GM19328 (cell line): Measurements from ENCODE around the gene FNDC7.
"Not testable (repeated sequence)": the region's sequence is repeated elsewhere in the genome, so short reads cannot be mapped to it uniquely, and the experiment has no call there.

ENCODE experiments used
- ATAC-seq: cut with Tn5 transposase; IDR thresholded peaks from one replicate; pipeline ENCODE4 v1.9.1; 2021; ENCODE audit warnings: mild to moderate bottlenecking, moderate library complexity; ENCODE audit not compliant: unreplicated experiment

FNDC7 gene

DNA sequence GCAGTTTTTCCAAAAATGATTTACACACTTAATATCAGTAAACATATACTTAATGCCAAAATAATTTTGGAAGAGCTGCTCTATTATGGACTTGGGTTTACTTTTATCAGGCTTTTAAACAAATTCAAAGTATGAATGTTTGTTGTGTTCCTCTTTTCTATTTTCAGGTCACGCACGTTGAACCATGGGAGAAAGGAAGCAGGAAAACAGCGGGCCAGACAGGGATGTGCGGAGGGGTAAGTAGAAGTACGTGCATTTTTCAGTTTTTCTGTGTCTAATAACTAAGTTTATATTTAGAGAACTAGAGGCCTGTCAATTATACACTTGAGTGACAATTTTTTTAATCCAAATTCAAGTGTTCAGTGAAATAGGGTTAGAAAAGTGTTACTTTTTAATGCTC, 17.2 kb upstream of the FNDC7 start:
- no peak for ATAC-seq

DNA sequence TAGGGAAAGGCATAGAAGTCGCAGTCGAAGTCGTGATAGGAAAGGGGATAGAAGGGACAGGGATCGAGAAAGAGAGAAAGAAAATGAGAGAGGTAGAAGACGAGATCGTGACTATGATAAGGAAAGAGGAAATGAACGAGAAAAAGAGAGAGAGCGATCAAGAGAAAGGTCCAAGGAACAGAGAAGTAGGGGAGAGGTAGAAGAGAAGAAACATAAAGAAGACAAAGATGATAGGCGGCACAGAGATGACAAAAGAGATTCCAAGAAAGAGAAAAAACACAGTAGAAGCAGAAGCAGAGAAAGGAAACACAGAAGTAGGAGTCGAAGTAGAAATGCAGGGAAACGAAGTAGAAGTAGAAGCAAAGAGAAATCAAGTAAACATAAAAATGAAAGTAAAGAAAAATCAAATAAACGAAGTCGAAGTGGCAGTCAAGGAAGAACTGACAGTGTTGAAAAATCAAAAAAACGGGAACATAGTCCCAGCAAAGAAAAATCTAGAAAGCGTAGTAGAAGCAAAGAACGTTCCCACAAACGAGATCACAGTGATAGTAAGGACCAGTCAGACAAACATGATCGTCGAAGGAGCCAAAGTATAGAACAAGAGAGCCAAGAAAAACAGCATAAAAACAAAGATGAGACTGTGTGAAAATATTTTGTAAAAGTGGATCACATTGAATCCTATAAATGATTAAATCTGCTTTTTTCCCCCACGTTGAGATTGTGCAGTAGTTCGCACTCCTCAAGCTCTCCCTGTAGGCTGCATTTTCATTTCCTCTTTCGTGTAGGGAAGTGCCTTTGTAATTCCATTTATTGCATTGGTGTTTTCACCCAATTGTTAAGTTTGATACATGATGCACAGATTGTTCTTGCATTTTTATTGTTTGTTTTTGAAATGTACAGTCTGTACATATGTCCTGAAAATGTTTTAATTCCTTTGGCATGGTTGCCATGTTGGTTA, 13.1 kb upstream of the FNDC7 start:
- ATAC-seq = no peak

DNA sequence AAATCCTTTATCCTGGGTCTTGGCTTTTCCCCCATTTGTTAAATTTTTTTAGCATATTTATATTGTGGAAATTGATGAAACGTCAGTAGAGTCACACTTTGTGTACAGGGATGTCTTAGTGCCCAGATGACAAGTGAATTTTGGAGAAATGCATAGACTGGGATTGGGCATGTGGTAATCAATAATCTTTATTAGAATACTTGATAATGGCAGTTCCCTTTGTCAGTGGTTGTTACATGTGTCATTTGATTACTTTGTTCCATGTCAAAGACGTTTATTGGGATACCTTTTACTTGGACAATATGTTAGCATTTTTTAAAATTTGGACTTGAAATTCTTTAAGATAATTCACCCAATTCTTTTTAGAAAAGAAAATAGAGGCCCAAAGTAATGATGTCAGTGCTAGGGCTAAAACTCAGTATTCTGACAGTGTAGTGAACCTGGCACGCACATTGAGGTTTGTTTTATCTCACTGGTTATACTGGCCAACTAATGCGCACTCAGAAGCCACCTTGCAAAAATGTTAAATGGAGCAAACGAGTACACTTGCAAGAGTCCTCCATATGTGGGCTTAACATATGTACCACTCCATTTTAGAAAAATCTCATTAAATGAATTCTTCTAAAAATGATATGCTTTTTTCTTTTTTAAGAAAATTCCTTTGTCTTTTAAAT, 11.4 kb upstream of the FNDC7 start:
- no peak for ATAC-seq

DNA sequence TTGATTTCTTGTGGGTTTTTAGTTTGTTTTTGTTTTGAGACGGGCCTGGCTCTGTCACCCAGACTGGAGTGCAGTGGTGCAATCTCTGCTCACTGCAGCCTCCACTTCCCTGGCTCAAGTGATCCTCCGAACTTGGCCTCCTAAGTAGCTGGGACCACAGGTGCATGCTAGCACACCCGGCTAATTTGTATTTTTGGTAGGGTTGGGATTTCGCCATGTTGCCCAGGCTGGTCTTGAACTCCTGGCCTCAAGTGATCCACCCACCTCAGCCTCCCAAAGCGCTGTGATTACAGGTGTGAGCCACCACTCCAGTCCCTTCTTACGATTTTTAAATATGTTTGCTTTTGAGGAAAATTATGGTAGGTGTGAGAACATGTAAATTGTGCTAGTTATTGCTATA, 10.6 kb upstream of the FNDC7 start:
- ATAC-seq = not testable (repeated sequence)

- no peak for ATAC-seq
These were observed 8.8 kb upstream of the FNDC7 start for GRCh38 chr1:108703939-108704338.

GRCh38 chr1:108704496-108704895, 8.2 kb upstream of the FNDC7 start:
- ATAC-seq = no peak

DNA sequence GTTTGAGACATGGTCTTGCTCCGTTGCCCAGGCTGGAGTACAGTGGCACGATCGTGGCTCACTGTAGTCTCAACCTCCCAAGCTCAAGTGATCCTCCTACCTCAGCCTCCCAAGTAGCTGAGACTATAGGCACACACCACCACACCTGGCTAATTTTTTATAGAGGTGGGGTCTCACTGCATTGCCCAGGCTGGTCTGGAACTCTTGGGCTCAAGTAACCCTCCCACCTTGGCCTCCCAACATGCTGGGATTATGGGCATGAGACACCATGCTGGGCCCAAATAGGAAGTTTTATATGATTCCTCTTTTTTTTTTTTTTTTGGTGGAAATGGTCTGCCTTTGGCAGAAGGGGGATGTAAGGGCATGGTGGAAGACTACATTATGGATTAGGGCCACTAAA, 6.1 kb upstream of the FNDC7 start:
- no peak for ATAC-seq

DNA sequence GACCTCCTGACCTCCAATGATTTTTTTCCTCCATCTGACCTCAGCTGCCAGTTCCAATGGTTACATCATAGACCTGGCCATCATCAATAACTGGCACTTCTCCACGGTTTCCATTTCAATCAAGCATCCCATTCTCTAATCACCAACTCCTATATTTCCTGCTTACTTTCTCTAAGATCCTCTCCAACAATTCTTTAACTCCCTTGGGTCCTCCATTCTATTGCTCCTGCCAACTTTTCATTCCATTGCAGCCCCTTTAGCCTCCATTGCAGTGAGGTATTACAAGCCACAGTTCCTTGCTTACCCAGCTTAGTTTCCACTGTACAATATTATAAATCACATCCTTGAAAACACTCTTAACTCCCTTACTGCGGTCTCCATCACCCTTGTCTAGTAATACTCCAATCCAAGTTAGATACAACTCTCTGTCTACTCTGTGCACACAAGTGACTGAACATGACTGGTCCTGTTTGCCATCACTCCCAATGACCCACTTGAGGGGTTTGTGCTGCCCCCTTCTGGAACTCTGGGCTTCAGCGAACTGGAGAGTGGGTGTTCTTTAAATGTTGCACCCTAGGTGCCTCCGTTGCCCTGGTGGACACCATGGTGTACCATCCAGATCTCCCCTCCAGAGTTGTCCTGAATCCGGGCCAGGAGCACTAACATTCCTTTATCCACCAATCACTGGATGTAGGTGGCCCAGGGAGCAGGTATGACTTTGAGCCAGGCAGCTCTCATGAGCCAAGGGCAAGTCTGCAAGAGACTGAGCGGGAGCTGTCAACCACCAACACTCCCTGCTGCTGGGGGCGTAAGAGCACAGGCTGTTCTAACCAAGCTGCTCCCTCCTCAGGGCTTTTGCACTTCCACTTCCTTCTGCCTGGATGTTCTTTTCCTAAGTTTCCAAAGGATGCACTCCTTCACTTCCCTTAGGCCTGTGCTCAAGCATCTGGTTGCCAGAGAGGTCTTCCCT, 3.7 kb upstream of the FNDC7 start:
- no peak for ATAC-seq

DNA sequence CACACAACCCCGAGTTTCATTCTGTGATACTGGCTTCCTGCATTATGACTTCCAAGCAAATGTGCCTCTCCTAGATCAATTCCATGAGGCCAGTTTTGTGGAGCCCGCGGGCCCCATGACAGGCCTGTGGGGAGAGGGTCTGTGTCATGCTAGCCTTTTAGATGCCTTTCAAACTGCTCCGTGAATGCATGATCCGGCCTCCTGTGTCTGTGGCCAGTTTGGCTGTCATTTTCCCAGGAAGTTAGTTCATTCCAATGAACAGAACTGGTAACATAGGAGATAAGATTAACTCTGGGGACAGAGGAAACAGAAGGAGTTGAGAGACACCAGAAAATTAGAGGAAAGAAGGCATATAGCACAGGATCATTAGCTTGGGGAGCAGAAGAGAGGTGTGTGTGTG, 3.2 kb downstream of the FNDC7 start:
- ATAC-seq = no peak

GRCh38 chr1:108716437-108717230, 3.9 kb downstream of the FNDC7 start:
- no peak for ATAC-seq

DNA sequence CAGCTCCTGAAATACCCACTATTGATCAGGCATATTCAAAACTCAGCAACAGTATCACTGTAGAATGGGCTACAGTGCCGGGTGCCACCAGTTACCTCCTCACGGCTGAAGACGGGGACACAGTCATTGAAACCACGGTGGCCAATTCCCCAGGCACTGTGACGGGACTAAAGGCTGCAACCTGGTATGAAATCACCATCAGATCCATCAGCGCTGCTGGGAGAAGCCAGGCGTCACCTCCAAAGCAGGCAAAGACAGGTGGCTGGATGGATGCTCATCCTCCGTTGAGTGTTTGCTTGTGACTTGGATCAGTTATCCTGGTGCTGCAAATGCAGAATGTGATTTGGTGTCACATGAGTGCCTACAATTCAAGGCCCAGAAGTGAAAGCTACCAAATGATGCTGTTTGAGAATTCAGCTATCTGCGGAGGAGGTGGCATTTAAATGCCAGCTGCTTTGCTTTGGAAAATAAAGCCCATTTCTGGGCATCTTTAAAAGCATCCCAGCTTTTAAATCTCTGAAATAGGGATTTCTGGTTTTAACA, 5.1 kb downstream of the FNDC7 start:
- ATAC-seq = no peak

DNA sequence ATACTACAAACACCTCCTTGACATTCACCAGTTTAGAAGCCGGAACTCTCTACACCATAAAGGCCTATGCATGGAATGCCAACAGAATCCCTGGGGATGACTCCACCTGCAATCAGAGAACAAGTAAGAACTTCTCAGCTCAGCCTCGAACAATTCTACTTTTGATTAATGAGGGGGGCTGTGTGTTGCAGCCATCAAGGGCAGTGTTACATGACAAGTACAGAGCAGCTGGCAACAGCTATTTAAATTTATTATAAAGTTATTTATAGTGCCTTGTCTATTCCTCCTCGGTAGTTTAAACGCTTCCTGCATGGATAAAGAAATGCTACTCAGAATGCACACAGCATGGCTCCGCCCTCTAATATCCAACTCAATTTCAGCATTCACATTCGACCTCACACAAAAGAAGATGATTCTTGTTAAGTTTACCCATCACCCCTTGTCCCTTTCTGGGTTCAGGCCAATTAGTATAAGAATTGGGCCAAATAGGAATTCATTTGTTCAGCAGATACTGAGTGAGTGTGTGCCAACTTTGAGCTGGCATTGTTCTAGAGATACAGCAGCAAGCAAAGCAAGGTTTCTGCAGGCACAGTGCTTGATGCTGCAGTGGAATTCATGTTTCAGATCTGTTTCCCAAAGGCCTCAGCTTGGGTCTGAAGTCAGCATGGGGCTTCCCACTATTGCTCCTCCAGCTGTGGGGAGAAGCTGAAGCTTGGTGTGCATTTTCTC, 6.4 kb downstream of the FNDC7 start:
- no peak for ATAC-seq

GRCh38 chr1:108719656-108720435, 7.1 kb downstream of the FNDC7 start:
- no peak for ATAC-seq

DNA sequence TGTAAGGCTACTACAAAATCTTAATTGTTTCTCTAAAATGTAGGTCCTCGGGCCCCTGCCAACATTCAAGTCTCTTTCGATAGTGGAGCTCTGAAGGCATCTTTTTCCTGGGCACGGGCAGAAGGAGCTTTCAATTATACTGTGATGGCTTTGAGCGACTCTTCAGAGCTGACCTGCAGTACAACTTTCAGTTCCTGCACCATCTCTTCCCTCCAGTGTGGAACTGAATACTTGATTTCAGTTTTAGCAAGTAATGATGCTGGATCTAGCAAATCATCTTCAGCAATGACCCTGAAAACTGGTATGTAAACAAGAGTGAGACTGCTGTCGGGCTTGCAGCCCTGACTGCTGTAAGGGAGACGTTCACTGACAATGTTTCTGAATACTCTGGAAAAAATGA, 9.6 kb downstream of the FNDC7 start:
- ATAC-seq = no peak

DNA sequence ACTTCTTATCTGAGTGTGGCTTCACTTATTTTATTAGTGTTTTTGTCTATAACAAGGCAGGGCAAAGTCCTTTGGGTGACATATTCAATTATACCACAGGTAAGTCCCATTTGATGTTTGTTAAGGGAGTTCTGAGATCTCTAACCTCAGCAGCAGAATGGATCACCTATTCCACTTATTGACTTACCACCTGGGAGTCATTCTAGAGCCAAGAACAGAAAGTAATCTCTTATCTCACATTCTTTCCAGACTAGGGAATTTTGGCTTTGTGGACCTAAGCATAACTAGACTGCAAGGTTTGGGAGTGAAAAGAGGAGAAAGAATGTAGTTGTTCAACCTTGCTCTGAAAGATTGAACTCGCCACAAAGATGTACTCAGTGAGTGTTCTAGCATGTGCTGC, 13.2 kb downstream of the FNDC7 start:
- no peak for ATAC-seq

GRCh38 chr1:108728327-108728923, 15.7 kb downstream of the FNDC7 start:
- ATAC-seq = no peak

GRCh38 chr1:108729481-108729880, 16.8 kb downstream of the FNDC7 start:
- ATAC-seq = no peak

GRCh38 chr1:108732398-108732797, 19.7 kb downstream of the FNDC7 start:
- ATAC-seq = no peak
